ENCODE measurements around the gene PTS.

DNA sequence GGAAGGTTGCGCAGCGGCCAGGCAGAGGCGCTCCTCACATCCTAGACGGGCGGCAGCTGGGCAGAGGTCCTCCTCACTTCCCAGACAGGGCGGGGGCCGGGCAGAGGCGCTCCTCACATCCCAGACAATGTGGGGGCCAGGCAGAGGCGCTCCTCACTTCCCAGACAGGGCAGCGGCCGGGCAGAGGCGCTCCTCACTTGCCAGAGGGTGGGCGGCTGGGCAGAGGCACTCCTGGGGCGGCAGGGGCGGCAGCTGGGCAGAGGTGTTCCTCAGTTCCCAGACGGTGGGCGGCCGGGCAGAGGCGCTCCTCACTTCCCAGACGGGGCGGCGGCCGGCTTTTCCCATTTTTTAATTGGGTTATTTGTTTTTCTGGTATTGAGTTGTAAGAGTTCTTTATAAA is 20.2 kb upstream of the PTS start:
- TF ChIP-seq POLR2A (IDR thresholded peaks at IDR 0.05; ENCODE audit: low read depth, low read length) (no peak), SPI1 (IDR thresholded peaks at IDR 0.05; ENCODE audit: low read depth, low read length) (no peak), TAF1 (IDR thresholded peaks at IDR 0.05; ENCODE audit: low read depth, low read length) (no peak), POLR2AphosphoS5 (IDR thresholded peaks at IDR 0.05; ENCODE audit: low read depth, low read length) (no peak), PAX5 (IDR thresholded peaks at IDR 0.05; ENCODE audit: insufficient read depth, low read length, severe bottlenecking) (no peak)
